Thoracic aorta (tissue), 2 donors: ENCODE measurements around the gene TGFB1. TPM values are rescaled to one million over a fixed set of nuclear protein-coding genes. Genes with fewer than 3 reads are reported as not detected.

Experiments used
- ATAC-seq: fragments of 150-250 bp; one replicate; pipeline ENCODE4 v1.8.0; 2017; ENCODE audit warnings: low read depth; ENCODE audit not compliant: insufficient number of reproducible peaks, low FRiP score
- DNase-seq: peaks from one replicate; pipeline ENCODE4 v3.0.0-alpha.2; 2020; ENCODE audit warnings: low spot score
- H3K27ac ChIP-seq, 2 donors: fragments of 200-600 bp; sonication (generic); 1 replicate in 1 of 2; 2 replicates in 1 of 2; pipeline ENCODE4 v1.5.1; 2016; ENCODE audit warnings: mild to moderate bottlenecking in 2 of 2, moderate library complexity in 2 of 2
- H3K27me3 ChIP-seq: fragments of 200-600 bp; sonication (generic); replicated peaks from 2 replicates; pipeline ENCODE4 v1.6.0; 2016; ENCODE audit warnings: mild to moderate bottlenecking; ENCODE audit not compliant: insufficient read depth
- H3K36me3 ChIP-seq: fragments of 200-600 bp; sonication (generic); one replicate; pipeline ENCODE4 v1.5.1; 2016
- H3K4me1 ChIP-seq, 2 donors: fragments of 200-600 bp; sonication (generic); 1 replicate in 1 of 2; 2 replicates in 1 of 2; pipeline versions ENCODE4 v1.5.1 to v1.6.0; 2016; ENCODE audit warnings: low read depth in 2 of 2, mild to moderate bottlenecking in 1 of 2; ENCODE audit not compliant: control insufficient read depth in 1 of 2
- H3K4me3 ChIP-seq: fragments of 200-600 bp; sonication (generic); 2 replicates; pipeline ENCODE4 v1.5.1; 2016; ENCODE audit warnings: mild to moderate bottlenecking
- H3K9me3 ChIP-seq: fragments of 200-600 bp; sonication (generic); 2 replicates; pipeline ENCODE4 v1.5.1; 2016
- total RNA-seq, 2 donors: library from RNA; depleted of rRNA; stranded (reverse); fragments of >200 nt; gene quantifications; one replicate each; pipeline versions ENCODE4 v1.1.0 to v1.2.3, GENCODE V29; 2016
- TF ChIP-seq, protein P1 (sequence below): fragments of 200-600 bp; sonication (generic); IDR thresholded peaks from one replicate; pipeline ENCODE4 v1.5.1; 2019; ENCODE audit warnings: antibody characterized with exemption

The TGFB1 gene
- total RNA-seq, 2 donors from 2014 or later = 55.1 to 69.6 TPM

DNA sequence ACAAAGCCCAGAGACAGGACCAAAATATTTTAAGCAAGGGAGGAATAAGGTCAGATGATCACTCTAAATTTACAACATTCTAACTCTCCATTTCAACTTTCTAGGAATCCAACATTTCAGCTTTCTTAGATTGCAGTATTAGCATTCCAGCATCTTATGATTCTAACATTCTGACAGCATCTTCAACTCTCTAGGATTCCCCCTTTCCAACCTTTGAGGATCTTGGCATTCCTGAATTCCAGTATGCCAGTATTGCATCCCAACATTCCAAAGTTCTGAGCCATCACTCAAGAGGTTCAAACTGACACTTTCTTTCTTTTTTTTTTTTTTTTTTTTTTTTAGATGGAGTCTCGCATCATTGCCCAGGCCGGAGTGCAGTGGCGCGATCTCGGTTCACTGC lies 13.8 kb downstream of the TGFB1 start:
- no peaks in the 10 kb centered on the region for H3K27me3 ChIP-seq
- H3K36me3 ChIP-seq = peaks cover 40% of the 10 kb centered on the region
- H3K27ac ChIP-seq = no peak overlapping the region
- H3K4me3 ChIP-seq = no peak overlapping the region
- H3K9me3 ChIP-seq = no peaks in the 10 kb centered on the region
- no peaks in the 10 kb centered on the region for H3K4me1 ChIP-seq
- no peak for ATAC-seq
- TF ChIP-seq, protein P1, sequence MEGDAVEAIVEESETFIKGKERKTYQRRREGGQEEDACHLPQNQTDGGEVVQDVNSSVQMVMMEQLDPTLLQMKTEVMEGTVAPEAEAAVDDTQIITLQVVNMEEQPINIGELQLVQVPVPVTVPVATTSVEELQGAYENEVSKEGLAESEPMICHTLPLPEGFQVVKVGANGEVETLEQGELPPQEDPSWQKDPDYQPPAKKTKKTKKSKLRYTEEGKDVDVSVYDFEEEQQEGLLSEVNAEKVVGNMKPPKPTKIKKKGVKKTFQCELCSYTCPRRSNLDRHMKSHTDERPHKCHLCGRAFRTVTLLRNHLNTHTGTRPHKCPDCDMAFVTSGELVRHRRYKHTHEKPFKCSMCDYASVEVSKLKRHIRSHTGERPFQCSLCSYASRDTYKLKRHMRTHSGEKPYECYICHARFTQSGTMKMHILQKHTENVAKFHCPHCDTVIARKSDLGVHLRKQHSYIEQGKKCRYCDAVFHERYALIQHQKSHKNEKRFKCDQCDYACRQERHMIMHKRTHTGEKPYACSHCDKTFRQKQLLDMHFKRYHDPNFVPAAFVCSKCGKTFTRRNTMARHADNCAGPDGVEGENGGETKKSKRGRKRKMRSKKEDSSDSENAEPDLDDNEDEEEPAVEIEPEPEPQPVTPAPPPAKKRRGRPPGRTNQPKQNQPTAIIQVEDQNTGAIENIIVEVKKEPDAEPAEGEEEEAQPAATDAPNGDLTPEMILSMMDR = no peak
- DNase-seq = no peak

DNA sequence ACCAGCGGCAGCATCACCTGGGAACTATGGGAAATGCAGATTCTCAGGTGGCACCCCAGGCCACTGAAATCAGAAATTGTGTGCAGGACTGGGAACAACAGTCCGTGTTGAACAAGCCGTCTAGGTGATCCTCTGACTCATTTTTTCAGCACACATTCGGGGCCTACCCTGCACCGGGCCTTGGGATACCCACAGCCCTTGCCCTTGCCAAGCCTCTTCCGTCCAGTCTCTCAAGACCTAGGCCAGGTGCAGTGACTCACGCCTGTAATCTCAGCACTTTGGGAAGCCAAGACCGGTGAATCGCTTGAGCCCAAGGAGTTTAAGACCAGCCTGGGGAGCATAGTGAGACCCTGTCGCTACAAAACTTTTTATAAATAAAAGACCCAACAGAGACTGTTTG lies 18.3 kb downstream of the TGFB1 start:
- no peak for ATAC-seq
- H3K36me3 ChIP-seq = peaks cover 30% of the 10 kb centered on the region

DNA sequence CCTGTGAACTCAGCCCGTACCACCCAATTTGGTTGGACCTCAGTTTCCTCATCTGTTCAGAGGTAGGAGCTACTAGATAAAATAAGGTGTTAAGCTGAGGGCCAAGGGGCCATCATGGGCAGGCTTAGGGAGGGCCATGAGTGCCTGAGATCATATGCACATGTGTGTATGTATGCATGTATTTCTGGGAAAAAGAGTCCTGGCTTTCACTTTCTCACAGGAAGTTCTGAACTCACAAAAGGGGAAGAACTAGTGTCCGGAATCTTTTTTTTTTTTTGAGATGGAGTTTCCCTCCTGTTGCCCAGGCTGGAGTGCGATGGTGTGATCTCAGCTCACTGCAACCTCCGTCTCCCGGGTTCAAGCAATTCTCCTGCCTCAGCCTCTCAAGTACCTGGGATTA lies 18.9 kb downstream of the TGFB1 start:
- peak overlapping the region in 1 of 2 donors; percentile 5 for H3K27ac ChIP-seq
- H3K27me3 ChIP-seq = no peaks in the 10 kb centered on the region
- H3K36me3 ChIP-seq = peaks cover 28% of the 10 kb centered on the region
- no peak for DNase-seq
- TF ChIP-seq, protein P1 = no peak
- no peak for ATAC-seq
- H3K4me3 ChIP-seq = no peak overlapping the region
- H3K9me3 ChIP-seq = no peaks in the 10 kb centered on the region
- H3K4me1 ChIP-seq = no peaks in the 10 kb centered on the region

More for the DNA sequence above, 18.3 kb downstream of the TGFB1 start:
- Histone ChIP-seq H3K27me3 (no peaks in the 10 kb centered on the region), H3K27ac (no peak overlapping the region), H3K4me3 (no peak overlapping the region), H3K4me1 (no peaks in the 10 kb centered on the region), H3K9me3 (no peaks in the 10 kb centered on the region)
- TF ChIP-seq, protein P1 = no peak
- no peak for DNase-seq

DNA sequence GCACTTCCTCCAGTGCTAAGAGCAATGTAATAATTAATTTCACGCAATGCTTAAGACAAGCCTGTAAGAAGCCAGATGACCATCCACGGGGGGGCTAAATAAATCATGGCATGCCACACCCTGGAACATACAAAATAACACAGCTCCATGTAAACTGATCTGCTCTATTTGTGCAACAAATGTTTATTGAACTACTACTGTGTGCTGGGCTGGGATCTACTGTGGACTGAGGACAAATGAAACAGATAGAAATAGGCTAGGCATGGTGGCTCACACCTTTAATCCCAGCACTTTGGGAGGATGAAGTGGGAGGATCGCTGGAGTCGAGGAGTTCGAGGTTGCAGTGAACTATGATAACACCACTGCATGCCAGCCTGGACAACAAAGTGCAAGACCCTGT lies 21.3 kb downstream of the TGFB1 start:
- Histone ChIP-seq H3K36me3 (peaks cover 29% of the 10 kb centered on the region), H3K9me3 (no peaks in the 10 kb centered on the region), H3K4me3 (no peak overlapping the region), H3K27me3 (no peaks in the 10 kb centered on the region), H3K27ac (no peak overlapping the region), H3K4me1 (peaks cover 0 to 2% of the 10 kb centered on the region in 2 donors)
- no peak for ATAC-seq
- TF ChIP-seq, protein P1 = no peak
- no peak for DNase-seq

DNA sequence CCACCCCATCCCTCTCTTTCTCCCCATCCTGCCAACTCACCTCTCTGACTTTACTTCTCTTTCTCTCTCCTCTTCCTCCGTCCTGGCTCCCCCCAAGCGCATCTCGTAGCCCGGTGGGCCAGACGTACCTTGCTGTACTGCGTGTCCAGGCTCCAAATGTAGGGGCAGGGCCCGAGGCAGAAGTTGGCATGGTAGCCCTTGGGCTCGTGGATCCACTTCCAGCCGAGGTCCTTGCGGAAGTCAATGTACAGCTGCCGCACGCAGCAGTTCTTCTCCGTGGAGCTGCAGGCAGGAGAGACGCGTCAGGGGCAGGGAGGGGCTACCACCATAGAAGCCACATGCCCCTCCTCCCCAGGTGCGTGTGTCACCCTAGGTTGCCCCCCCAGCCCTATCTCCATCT lies 21.7 kb downstream of the TGFB1 start:
- H3K4me3 ChIP-seq = no peak overlapping the region
- TF ChIP-seq, protein P1 = no peak
- no peaks in the 10 kb centered on the region for H3K27me3 ChIP-seq
- no peaks in the 10 kb centered on the region for H3K9me3 ChIP-seq
- H3K4me1 ChIP-seq = peaks cover 5 to 6% of the 10 kb centered on the region in 2 donors
- ATAC-seq (no peak), DNase-seq (no peak)
- H3K36me3 ChIP-seq = peaks cover 29% of the 10 kb centered on the region
- no peak overlapping the region for H3K27ac ChIP-seq
